Measurements from ENCODE around the gene SHLD2.
"Not testable (repeated sequence)": the region's sequence is repeated elsewhere in the genome, so short reads cannot be mapped to it uniquely, and the experiment has no call there.

- TF ChIP-seq, protein P1, sequence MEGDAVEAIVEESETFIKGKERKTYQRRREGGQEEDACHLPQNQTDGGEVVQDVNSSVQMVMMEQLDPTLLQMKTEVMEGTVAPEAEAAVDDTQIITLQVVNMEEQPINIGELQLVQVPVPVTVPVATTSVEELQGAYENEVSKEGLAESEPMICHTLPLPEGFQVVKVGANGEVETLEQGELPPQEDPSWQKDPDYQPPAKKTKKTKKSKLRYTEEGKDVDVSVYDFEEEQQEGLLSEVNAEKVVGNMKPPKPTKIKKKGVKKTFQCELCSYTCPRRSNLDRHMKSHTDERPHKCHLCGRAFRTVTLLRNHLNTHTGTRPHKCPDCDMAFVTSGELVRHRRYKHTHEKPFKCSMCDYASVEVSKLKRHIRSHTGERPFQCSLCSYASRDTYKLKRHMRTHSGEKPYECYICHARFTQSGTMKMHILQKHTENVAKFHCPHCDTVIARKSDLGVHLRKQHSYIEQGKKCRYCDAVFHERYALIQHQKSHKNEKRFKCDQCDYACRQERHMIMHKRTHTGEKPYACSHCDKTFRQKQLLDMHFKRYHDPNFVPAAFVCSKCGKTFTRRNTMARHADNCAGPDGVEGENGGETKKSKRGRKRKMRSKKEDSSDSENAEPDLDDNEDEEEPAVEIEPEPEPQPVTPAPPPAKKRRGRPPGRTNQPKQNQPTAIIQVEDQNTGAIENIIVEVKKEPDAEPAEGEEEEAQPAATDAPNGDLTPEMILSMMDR (IDR thresholded peaks at IDR 0.05), result not testable (repeated sequence)
- not testable (repeated sequence) for TF ChIP-seq POLR2A (IDR thresholded peaks at IDR 0.05)
Observed at GRCh38 chr10:87172178-87172577, 77.2 kb downstream of the SHLD2 start.
